ENCODE measurements around the gene IGFN1. TPM values are rescaled to one million over a fixed set of nuclear protein-coding genes. Genes with fewer than 3 reads are reported as not detected.

IGFN1 gene
- total and polyA plus RNA-seq, 10 of the 15 experiments (the other 5 are each of a cell fraction or from before 2014, with no cell fraction given), result not detected

DNA sequence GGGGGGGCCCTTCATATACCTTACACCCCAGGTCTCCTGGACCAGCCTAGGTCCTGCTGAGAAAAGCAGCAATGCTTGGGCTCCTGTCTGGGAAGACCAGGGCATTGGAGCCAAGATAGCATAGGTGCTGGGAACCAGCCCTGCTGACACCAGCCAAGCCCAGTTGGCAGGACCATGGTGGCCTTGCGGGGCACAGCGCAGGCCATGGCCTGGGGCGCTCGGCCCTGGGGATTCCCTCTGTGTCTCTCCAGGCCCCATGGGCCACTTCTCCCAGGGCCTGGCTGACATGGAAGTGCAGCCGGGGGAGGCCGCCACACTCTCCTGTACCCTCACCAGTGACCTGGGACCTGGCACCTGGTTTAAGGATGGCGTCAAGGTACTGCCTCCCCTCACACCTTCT lies 23.3 kb downstream of the IGFN1 start:
- TF ChIP-seq, protein P1, sequence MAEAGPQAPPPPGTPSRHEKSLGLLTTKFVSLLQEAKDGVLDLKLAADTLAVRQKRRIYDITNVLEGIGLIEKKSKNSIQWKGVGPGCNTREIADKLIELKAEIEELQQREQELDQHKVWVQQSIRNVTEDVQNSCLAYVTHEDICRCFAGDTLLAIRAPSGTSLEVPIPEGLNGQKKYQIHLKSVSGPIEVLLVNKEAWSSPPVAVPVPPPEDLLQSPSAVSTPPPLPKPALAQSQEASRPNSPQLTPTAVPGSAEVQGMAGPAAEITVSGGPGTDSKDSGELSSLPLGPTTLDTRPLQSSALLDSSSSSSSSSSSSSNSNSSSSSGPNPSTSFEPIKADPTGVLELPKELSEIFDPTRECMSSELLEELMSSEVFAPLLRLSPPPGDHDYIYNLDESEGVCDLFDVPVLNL (IDR thresholded peaks at IDR 0.05; ENCODE audit: low read depth, low read length), result no peak
- TF ChIP-seq BMI1 (IDR thresholded peaks at IDR 0.05; ENCODE audit: borderline replicate concordance) (no peak), STAT1 (conservative IDR thresholded peaks at IDR 0.05) (no peak)
- no TSS peak for BruUV-seq (replicated peaks)
- Histone ChIP-seq H4K20me1 (ENCODE audit: control insufficient read depth, insufficient read depth) (no peaks in the 10 kb centered on the region), H3K4me2 (ENCODE audit: control insufficient read depth, insufficient read depth) (no peak overlapping the region), H3K9me3 (replicated peaks; ENCODE audit: control insufficient read depth, insufficient read depth, low read length) (no peaks in the 10 kb centered on the region), H3K27ac (ENCODE audit: control insufficient read depth, insufficient read depth) (no peak overlapping the region), H3K27me3 (replicated peaks in 1 of 2; ENCODE audit: control insufficient read depth in 2 of 2, insufficient read depth in 2 of 2, low read length in 1 of 2) (peaks cover 0 to 1% of the 10 kb centered on the region in 2 experiments; a peak in 2 of 4 replicates), H2AFZ (ENCODE audit: control insufficient read depth, low read depth, low read length) (no peak overlapping the region), H3K36me3 (ENCODE audit: control insufficient read depth in 2 of 2, insufficient read depth in 2 of 2, low read length in 1 of 2) (no peaks in the 10 kb centered on the region), H3K4me1 (ENCODE audit: control insufficient read depth, insufficient read depth, low read length) (no peaks in the 10 kb centered on the region), H3K9ac (ENCODE audit: control insufficient read depth, insufficient read depth, low read length) (no peak overlapping the region), H3K4me3 (no peak overlapping the region), H3K79me2 (ENCODE audit: control insufficient read depth, insufficient read depth, low read length) (no peaks in the 10 kb centered on the region)
- ChIA-PET SMC1A (ENCODE audit: uncharacterized antibody, unreplicated experiment) (no interaction called here), CTCF (no interaction called here), RAD21 (ENCODE audit: unreplicated experiment) (no interaction called here), POLR2A (no interaction called here)
- DNase-seq (ENCODE audit: low read depth, low spot score) (no peak), FAIRE-seq (no peak), ATAC-seq (no peak)
- 45% methylated on average over 7 of the region's 7 CpGs for WGBS (ENCODE audit: insufficient coverage, insufficient replicate concordance, low lambda C conversion rate, missing lambda C conversion rate)
- intact Hi-C loops (cut with micrococcal nuclease; ENCODE audit: unreplicated experiment), result no loop called here
- in situ Hi-C loops (cut with MboI), result no loop called here

DNA sequence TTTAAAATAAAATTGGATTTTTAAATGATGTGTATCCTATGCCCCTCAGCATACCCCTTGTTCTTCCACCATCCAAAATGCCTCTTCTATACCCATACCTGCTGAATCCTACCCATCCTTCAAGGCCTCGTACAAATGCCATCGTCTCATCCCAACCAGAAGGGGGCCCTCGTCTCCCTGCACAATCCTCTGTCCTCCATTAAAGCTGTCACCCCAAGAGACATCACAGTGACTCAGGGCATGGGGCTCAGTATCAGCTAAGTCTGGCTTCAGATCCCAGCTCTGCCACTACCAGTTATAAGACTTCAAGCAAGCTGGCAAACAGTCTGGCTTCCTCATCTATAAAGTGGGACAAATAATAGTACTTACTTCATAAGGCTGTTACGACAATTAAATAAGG lies 23.8 kb downstream of the IGFN1 start:
- Histone ChIP-seq H3K9ac (ENCODE audit: control insufficient read depth, insufficient read depth, low read length) (no peak overlapping the region), H3K36me3 (ENCODE audit: control insufficient read depth in 2 of 2, insufficient read depth in 2 of 2, low read length in 1 of 2) (no peaks in the 10 kb centered on the region), H2AFZ (ENCODE audit: control insufficient read depth, low read depth, low read length) (no peak overlapping the region), H4K20me1 (ENCODE audit: control insufficient read depth, insufficient read depth) (no peaks in the 10 kb centered on the region), H3K9me3 (replicated peaks; ENCODE audit: control insufficient read depth, insufficient read depth, low read length) (no peaks in the 10 kb centered on the region), H3K4me2 (ENCODE audit: control insufficient read depth, insufficient read depth) (no peak overlapping the region), H3K4me3 (no peak overlapping the region), H3K4me1 (ENCODE audit: control insufficient read depth, insufficient read depth, low read length) (no peaks in the 10 kb centered on the region), H3K79me2 (ENCODE audit: control insufficient read depth, insufficient read depth, low read length) (no peaks in the 10 kb centered on the region), H3K27ac (ENCODE audit: control insufficient read depth, insufficient read depth) (no peak overlapping the region), H3K27me3 (replicated peaks in 1 of 2; ENCODE audit: control insufficient read depth in 2 of 2, insufficient read depth in 2 of 2, low read length in 1 of 2) (peaks cover 0 to 1% of the 10 kb centered on the region in 2 experiments; a peak in 2 of 4 replicates)
- ChIA-PET CTCF (interaction anchor here (1.3 kb wide), 1 partner anchor 12 kb away, joined by 3 read pairs; no protein-coding TSS in a partner anchor), RAD21 (ENCODE audit: unreplicated experiment) (no interaction called here), SMC1A (ENCODE audit: uncharacterized antibody, unreplicated experiment) (no interaction called here), POLR2A (no interaction called here)
- intact Hi-C loops (cut with micrococcal nuclease; ENCODE audit: unreplicated experiment) (no loop called here), in situ Hi-C loops (cut with MboI) (no loop called here)
- FAIRE-seq (no peak), DNase-seq (ENCODE audit: low read depth, low spot score) (no peak), ATAC-seq (peak; percentile 16; the same call in 1 of the 3 replicates)
- 24% methylated on average over 4 of the region's 4 CpGs for WGBS (ENCODE audit: insufficient coverage, insufficient replicate concordance, low lambda C conversion rate, missing lambda C conversion rate)
- no peak for TF ChIP-seq HCFC1 (IDR thresholded peaks at IDR 0.05; ENCODE audit: low read length)
- TF ChIP-seq, protein P2, sequence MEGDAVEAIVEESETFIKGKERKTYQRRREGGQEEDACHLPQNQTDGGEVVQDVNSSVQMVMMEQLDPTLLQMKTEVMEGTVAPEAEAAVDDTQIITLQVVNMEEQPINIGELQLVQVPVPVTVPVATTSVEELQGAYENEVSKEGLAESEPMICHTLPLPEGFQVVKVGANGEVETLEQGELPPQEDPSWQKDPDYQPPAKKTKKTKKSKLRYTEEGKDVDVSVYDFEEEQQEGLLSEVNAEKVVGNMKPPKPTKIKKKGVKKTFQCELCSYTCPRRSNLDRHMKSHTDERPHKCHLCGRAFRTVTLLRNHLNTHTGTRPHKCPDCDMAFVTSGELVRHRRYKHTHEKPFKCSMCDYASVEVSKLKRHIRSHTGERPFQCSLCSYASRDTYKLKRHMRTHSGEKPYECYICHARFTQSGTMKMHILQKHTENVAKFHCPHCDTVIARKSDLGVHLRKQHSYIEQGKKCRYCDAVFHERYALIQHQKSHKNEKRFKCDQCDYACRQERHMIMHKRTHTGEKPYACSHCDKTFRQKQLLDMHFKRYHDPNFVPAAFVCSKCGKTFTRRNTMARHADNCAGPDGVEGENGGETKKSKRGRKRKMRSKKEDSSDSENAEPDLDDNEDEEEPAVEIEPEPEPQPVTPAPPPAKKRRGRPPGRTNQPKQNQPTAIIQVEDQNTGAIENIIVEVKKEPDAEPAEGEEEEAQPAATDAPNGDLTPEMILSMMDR (IDR thresholded peaks at IDR 0.05 in 2 of 3, conservative IDR thresholded peaks at IDR 0.05 in 1 of 3; ENCODE audit: control insufficient read depth in 2 of 3, extremely low read depth in 1 of 3, insufficient read depth in 1 of 3, low read depth in 3 of 3, low read length in 3 of 3), result peak in 1 of 3 experiments; percentile 11; a peak in 1 of 6 replicates
- no TSS peak for BruUV-seq (replicated peaks)

All from GM12878 (cell line).